SIG-M5 treated with dmso at 0.1 percent for 504 hours (cell line): ENCODE measurements around the gene SYTL1.

ENCODE experiments used
- DNase-seq: peaks from one replicate; lab custom pipeline; 2025; ENCODE audit not compliant: unreplicated experiment; lab: John Stamatoyannopoulos, UW

The SYTL1 gene

GRCh38 chr1:27402349-27402754 lies 60.5 kb downstream of the SYTL1 start:
- DNase-seq, result peak; percentile 26

GRCh38 chr1:27403065-27403726 lies 61.4 kb downstream of the SYTL1 start:
- DNase-seq, result no peak
